Measurements from ENCODE around the gene FOCAD. TPM values are rescaled to one million over a fixed set of nuclear protein-coding genes. Genes with fewer than 3 reads are reported as not detected.

Gene FOCAD
- total RNA-seq, 4 donors from 2014 or later: 13.9 to 31.2 (median 22.0) TPM

GRCh38 chr9:21031091-21031807, 347.2 kb downstream of the FOCAD start, which contains the start of gene HACD4:
Gene HACD4 (minus strand): TSS chr9:21031640. CDS start chr9:21031590, 50 bp downstream.
- peak within 1 kb of the TSS; percentile 40 for H3K4me3 ChIP-seq (ENCODE audit: low read depth, poor library complexity, severe bottlenecking)
- TF ChIP-seq CTCF (IDR thresholded peaks at IDR 0.05) (no peak), POLR2A (IDR thresholded peaks at IDR 0.05) (no peak)
- WGBS, 2 donors: 2 to 3% methylated on average over 40 to 45 of the region's 46 CpGs
- peak; percentile 51 to 88 for DNase-seq (ENCODE audit: low spot score in 2 of 2)
- intact Hi-C loops (cut with DNase I; ENCODE audit: low total_unique reads): no loop called here

GRCh38 chr9:21031808-21032183, 347.7 kb downstream of the FOCAD start:
- TF ChIP-seq POLR2A (IDR thresholded peaks at IDR 0.05): no peak
- no peak for TF ChIP-seq CTCF (IDR thresholded peaks at IDR 0.05)
- peak overlapping the region; percentile 40 for H3K4me3 ChIP-seq (ENCODE audit: low read depth, poor library complexity, severe bottlenecking)
- WGBS, 2 donors: 67 to 73% methylated on average over 19 to 22 of the region's 22 CpGs
- intact Hi-C loops (cut with DNase I; ENCODE audit: low total_unique reads): no loop called here
- no peak for DNase-seq (ENCODE audit: low spot score in 2 of 2)

- WGBS, 2 donors: 93 to 94% methylated on average over 2 of the region's 2 CpGs
- no peak for DNase-seq (ENCODE audit: low spot score in 2 of 2)
- intact Hi-C loops (cut with DNase I; ENCODE audit: low total_unique reads): no loop called here
- no peak for TF ChIP-seq POLR2A (IDR thresholded peaks at IDR 0.05)
- no peak for TF ChIP-seq CTCF (IDR thresholded peaks at IDR 0.05)
- H3K4me3 ChIP-seq (ENCODE audit: low read depth, poor library complexity, severe bottlenecking): no peak overlapping the region
Measured at GRCh38 chr9:21037278-21037677, 353.2 kb downstream of the FOCAD start.

- no peak for DNase-seq (ENCODE audit: low spot score in 2 of 2)
- no peak for TF ChIP-seq POLR2A (IDR thresholded peaks at IDR 0.05)
- TF ChIP-seq CTCF (IDR thresholded peaks at IDR 0.05): no peak
- 100% methylated on average over 1 of the region's 1 CpG for WGBS, 2 donors
Measured at GRCh38 chr9:21039302-21039701, 355.2 kb downstream of the FOCAD start.

GRCh38 chr9:21042466-21042865, 358.4 kb downstream of the FOCAD start:
- no peak for DNase-seq (ENCODE audit: low spot score in 2 of 2)
- TF ChIP-seq POLR2A (IDR thresholded peaks at IDR 0.05) (no peak), CTCF (IDR thresholded peaks at IDR 0.05) (no peak)
- intact Hi-C loops (cut with DNase I; ENCODE audit: low total_unique reads): no loop called here
- H3K4me3 ChIP-seq (ENCODE audit: low read depth, poor library complexity, severe bottlenecking): no peak overlapping the region
- WGBS, 2 donors: 87 to 92% methylated on average over 4 of the region's 4 CpGs

More at GRCh38 chr9:21039302-21039701, 355.2 kb downstream of the FOCAD start:
- intact Hi-C loops (cut with DNase I; ENCODE audit: low total_unique reads): no loop called here
- no peak overlapping the region for H3K4me3 ChIP-seq (ENCODE audit: low read depth, poor library complexity, severe bottlenecking)

GRCh38 chr9:21043841-21044240, 359.8 kb downstream of the FOCAD start:
- intact Hi-C loops (cut with DNase I; ENCODE audit: low total_unique reads): no loop called here
- no peak for DNase-seq (ENCODE audit: low spot score in 2 of 2)
- TF ChIP-seq POLR2A (IDR thresholded peaks at IDR 0.05): no peak
- no peak for TF ChIP-seq CTCF (IDR thresholded peaks at IDR 0.05)
- H3K4me3 ChIP-seq (ENCODE audit: low read depth, poor library complexity, severe bottlenecking): no peak overlapping the region
- 67 to 72% methylated on average over 3 of the region's 3 CpGs for WGBS, 2 donors
